GM21576 (cell line): ENCODE results near the gene TRDMT1.
"Not testable (repeated sequence)": the region's sequence is repeated elsewhere in the genome, so short reads cannot be mapped to it uniquely, and the experiment has no call there.

Source experiments
- ATAC-seq: cut with Tn5 transposase; IDR thresholded peaks from one replicate; pipeline ENCODE4 v1.9.1; 2021; ENCODE audit warnings: mild to moderate bottlenecking, moderate library complexity; ENCODE audit not compliant: unreplicated experiment

The TRDMT1 gene

GRCh38 chr10:17141504-17142229 lies 59.8 kb downstream of the TRDMT1 start:
- no peak for ATAC-seq

- no peak for ATAC-seq
These were observed 61.1 kb downstream of the TRDMT1 start for GRCh38 chr10:17140386-17140761.

GRCh38 chr10:17138460-17139042 lies 62.9 kb downstream of the TRDMT1 start:
- no peak for ATAC-seq

GRCh38 chr10:17134737-17135260 lies 66.7 kb downstream of the TRDMT1 start:
- no peak for ATAC-seq

GRCh38 chr10:17134282-17134681 lies 67.2 kb downstream of the TRDMT1 start:
- ATAC-seq = no peak

GRCh38 chr10:17129741-17130140 lies 71.7 kb downstream of the TRDMT1 start, which contains the start of gene CUBN:
CUBN (minus strand) TSS chr10:17129811; CDS start chr10:17129765, 46 bp downstream.
- ATAC-seq = no peak

GRCh38 chr10:17128261-17128660 lies 73.2 kb downstream of the TRDMT1 start:
- no peak for ATAC-seq

GRCh38 chr10:17126327-17126726 lies 75.1 kb downstream of the TRDMT1 start:
- ATAC-seq = no peak

GRCh38 chr10:17125206-17125893 lies 76.1 kb downstream of the TRDMT1 start:
- ATAC-seq = no peak

GRCh38 chr10:17123961-17124360 lies 77.5 kb downstream of the TRDMT1 start:
- no peak for ATAC-seq

GRCh38 chr10:17122726-17123661 lies 78.5 kb downstream of the TRDMT1 start:
- ATAC-seq = no peak

- no peak for ATAC-seq
These were observed 79.4 kb downstream of the TRDMT1 start for GRCh38 chr10:17122052-17122451.

GRCh38 chr10:17120694-17121093 lies 80.8 kb downstream of the TRDMT1 start:
- no peak for ATAC-seq

- no peak for ATAC-seq
These were observed 81.6 kb downstream of the TRDMT1 start for GRCh38 chr10:17119845-17120244.

GRCh38 chr10:17116193-17116592 lies 85.3 kb downstream of the TRDMT1 start:
- ATAC-seq = no peak

GRCh38 chr10:17115683-17116082 lies 85.8 kb downstream of the TRDMT1 start:
- ATAC-seq = no peak

- not testable (repeated sequence) for ATAC-seq
These were observed 86.5 kb downstream of the TRDMT1 start for GRCh38 chr10:17114878-17115444.

- no peak for ATAC-seq
These were observed 87.5 kb downstream of the TRDMT1 start for GRCh38 chr10:17113889-17114540.

GRCh38 chr10:17113346-17113745 lies 88.1 kb downstream of the TRDMT1 start:
- ATAC-seq = no peak

- no peak for ATAC-seq
These were observed 88.9 kb downstream of the TRDMT1 start for GRCh38 chr10:17112566-17112965.
